ENCODE results near the gene DHX32. TPM values are rescaled to one million over a fixed set of nuclear protein-coding genes. Genes with fewer than 3 reads are reported as not detected.

DHX32 gene
- polyA plus RNA-seq, 2 donors, result 26.1 to 30.5 TPM

- H3K9me3 ChIP-seq (ENCODE audit: control insufficient read depth in 2 of 2, insufficient read depth in 1 of 2, low read depth in 1 of 2, low read length in 1 of 2), result peaks cover 0 to 2% of the 10 kb centered on the region in 2 donors
- H3K4me3 ChIP-seq (ENCODE audit: low read depth in 1 of 2, low read length in 2 of 2), result no peak overlapping the region
- 78 to 79% methylated on average over 10 to 11 of the region's 11 CpGs for WGBS, 2 donors
- no peak overlapping the region for H3K27ac ChIP-seq (ENCODE audit: low read depth in 2 of 2, low read length in 1 of 2)
- no peaks in the 10 kb centered on the region for H3K27me3 ChIP-seq (ENCODE audit: control insufficient read depth in 1 of 2, insufficient read depth in 2 of 2, low read length in 2 of 2)
- H3K4me1 ChIP-seq (ENCODE audit: control insufficient read depth in 2 of 2, insufficient read depth in 2 of 2, low read length in 1 of 2), result peaks cover 0 to 3% of the 10 kb centered on the region in 2 donors
- H3K36me3 ChIP-seq (ENCODE audit: control insufficient read depth in 2 of 2, insufficient read depth in 2 of 2, low read length in 1 of 2), result no peaks in the 10 kb centered on the region
Observed at GRCh38 chr10:125878957-125879835, 1.9 kb downstream of the DHX32 start.

- H3K27ac ChIP-seq (ENCODE audit: low read depth in 2 of 2, low read length in 1 of 2), result no peak overlapping the region
- peaks cover 0 to under 1% of the 10 kb centered on the region in 2 donors for H3K9me3 ChIP-seq (ENCODE audit: control insufficient read depth in 2 of 2, insufficient read depth in 1 of 2, low read depth in 1 of 2, low read length in 1 of 2)
- peaks cover 0 to 4% of the 10 kb centered on the region in 2 donors for H3K4me1 ChIP-seq (ENCODE audit: control insufficient read depth in 2 of 2, insufficient read depth in 2 of 2, low read length in 1 of 2)
- H3K36me3 ChIP-seq (ENCODE audit: control insufficient read depth in 2 of 2, insufficient read depth in 2 of 2, low read length in 1 of 2), result peaks cover 0 to 2% of the 10 kb centered on the region in 2 donors
- H3K27me3 ChIP-seq (ENCODE audit: control insufficient read depth in 1 of 2, insufficient read depth in 2 of 2, low read length in 2 of 2), result no peaks in the 10 kb centered on the region
- WGBS, 2 donors, result 63 to 78% methylated on average over 4 of the region's 4 CpGs
- H3K4me3 ChIP-seq (ENCODE audit: low read depth in 1 of 2, low read length in 2 of 2), result no peak overlapping the region
Observed at GRCh38 chr10:125871338-125871737, 9.8 kb downstream of the DHX32 start.

DNA sequence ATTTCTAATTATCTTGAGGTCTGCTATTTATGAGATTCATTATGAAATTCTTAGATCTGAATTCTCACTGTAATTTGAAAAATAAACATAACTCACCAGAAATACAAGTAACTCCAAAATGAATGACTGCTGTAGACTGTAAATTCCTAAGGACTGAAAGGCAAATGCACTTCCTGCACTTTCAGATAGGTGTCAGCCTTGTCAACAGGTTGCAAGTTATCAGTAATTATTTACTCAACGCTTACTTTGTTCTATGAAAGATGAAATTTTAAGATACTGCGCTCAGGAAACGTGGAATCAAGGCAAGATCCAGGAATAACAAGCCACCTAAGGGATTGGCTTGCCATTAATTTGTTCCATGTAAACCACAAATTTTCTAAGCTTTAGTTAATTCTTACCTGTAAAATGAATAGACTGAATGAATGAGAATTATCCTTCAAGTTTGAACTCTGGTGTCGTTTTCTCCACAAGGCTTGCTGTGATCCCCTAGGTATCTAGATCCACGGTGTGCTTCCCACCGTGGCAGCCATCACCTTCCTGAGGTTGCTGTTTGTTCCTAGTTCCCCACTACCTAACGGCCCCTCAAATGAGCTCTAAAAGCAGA, 12.6 kb downstream of the DHX32 start:
- Histone ChIP-seq H3K9me3 (ENCODE audit: control insufficient read depth in 2 of 2, insufficient read depth in 1 of 2, low read depth in 1 of 2, low read length in 1 of 2) (no peaks in the 10 kb centered on the region), H3K27me3 (ENCODE audit: control insufficient read depth in 1 of 2, insufficient read depth in 2 of 2, low read length in 2 of 2) (no peaks in the 10 kb centered on the region), H3K4me3 (ENCODE audit: low read depth in 1 of 2, low read length in 2 of 2) (no peak overlapping the region), H3K4me1 (ENCODE audit: control insufficient read depth in 2 of 2, insufficient read depth in 2 of 2, low read length in 1 of 2) (peaks cover 0 to 6% of the 10 kb centered on the region in 2 donors), H3K27ac (ENCODE audit: low read depth in 2 of 2, low read length in 1 of 2) (no peak overlapping the region), H3K36me3 (ENCODE audit: control insufficient read depth in 2 of 2, insufficient read depth in 2 of 2, low read length in 1 of 2) (peaks cover 5 to 9% of the 10 kb centered on the region in 2 donors)
- 55 to 59% methylated on average over 7 of the region's 7 CpGs for WGBS, 2 donors

- no peaks in the 10 kb centered on the region for H3K27me3 ChIP-seq (ENCODE audit: control insufficient read depth in 1 of 2, insufficient read depth in 2 of 2, low read length in 2 of 2)
- no peak overlapping the region for H3K4me3 ChIP-seq (ENCODE audit: low read depth in 1 of 2, low read length in 2 of 2)
- WGBS, 2 donors, result 89 to 91% methylated on average over 7 of the region's 7 CpGs
- H3K9me3 ChIP-seq (ENCODE audit: control insufficient read depth in 2 of 2, insufficient read depth in 1 of 2, low read depth in 1 of 2, low read length in 1 of 2), result no peaks in the 10 kb centered on the region
- H3K36me3 ChIP-seq (ENCODE audit: control insufficient read depth in 2 of 2, insufficient read depth in 2 of 2, low read length in 1 of 2), result peaks cover 5 to 9% of the 10 kb centered on the region in 2 donors
- H3K27ac ChIP-seq (ENCODE audit: low read depth in 2 of 2, low read length in 1 of 2), result peak overlapping the region in 1 of 2 donors; percentile 26
- peaks cover 0 to 6% of the 10 kb centered on the region in 2 donors for H3K4me1 ChIP-seq (ENCODE audit: control insufficient read depth in 2 of 2, insufficient read depth in 2 of 2, low read length in 1 of 2)
Observed at GRCh38 chr10:125866421-125867029, 14.6 kb downstream of the DHX32 start.

GRCh38 chr10:125865120-125865519, 16.0 kb downstream of the DHX32 start:
- H3K27me3 ChIP-seq (ENCODE audit: control insufficient read depth in 1 of 2, insufficient read depth in 2 of 2, low read length in 2 of 2), result no peaks in the 10 kb centered on the region
- no peak overlapping the region for H3K27ac ChIP-seq (ENCODE audit: low read depth in 2 of 2, low read length in 1 of 2)
- no peak overlapping the region for H3K4me3 ChIP-seq (ENCODE audit: low read depth in 1 of 2, low read length in 2 of 2)
- peaks cover 5 to 9% of the 10 kb centered on the region in 2 donors for H3K36me3 ChIP-seq (ENCODE audit: control insufficient read depth in 2 of 2, insufficient read depth in 2 of 2, low read length in 1 of 2)
- WGBS, 2 donors, result 84% methylated on average over 3 of the region's 3 CpGs
- H3K9me3 ChIP-seq (ENCODE audit: control insufficient read depth in 2 of 2, insufficient read depth in 1 of 2, low read depth in 1 of 2, low read length in 1 of 2), result no peaks in the 10 kb centered on the region
- peaks cover 0 to 6% of the 10 kb centered on the region in 2 donors for H3K4me1 ChIP-seq (ENCODE audit: control insufficient read depth in 2 of 2, insufficient read depth in 2 of 2, low read length in 1 of 2)

- WGBS, 2 donors, result 82 to 85% methylated on average over 4 of the region's 4 CpGs
- Histone ChIP-seq H3K36me3 (ENCODE audit: control insufficient read depth in 2 of 2, insufficient read depth in 2 of 2, low read length in 1 of 2) (peaks cover 5 to 6% of the 10 kb centered on the region in 2 donors), H3K27me3 (ENCODE audit: control insufficient read depth in 1 of 2, insufficient read depth in 2 of 2, low read length in 2 of 2) (no peaks in the 10 kb centered on the region), H3K27ac (ENCODE audit: low read depth in 2 of 2, low read length in 1 of 2) (no peak overlapping the region), H3K9me3 (ENCODE audit: control insufficient read depth in 2 of 2, insufficient read depth in 1 of 2, low read depth in 1 of 2, low read length in 1 of 2) (no peaks in the 10 kb centered on the region), H3K4me3 (ENCODE audit: low read depth in 1 of 2, low read length in 2 of 2) (no peak overlapping the region), H3K4me1 (ENCODE audit: control insufficient read depth in 2 of 2, insufficient read depth in 2 of 2, low read length in 1 of 2) (no peaks in the 10 kb centered on the region)
Observed at GRCh38 chr10:125859128-125859817, 21.8 kb downstream of the DHX32 start.

GRCh38 chr10:125857185-125857760, 23.8 kb downstream of the DHX32 start:
- Histone ChIP-seq H3K27ac (ENCODE audit: low read depth in 2 of 2, low read length in 1 of 2) (no peak overlapping the region), H3K36me3 (ENCODE audit: control insufficient read depth in 2 of 2, insufficient read depth in 2 of 2, low read length in 1 of 2) (peaks cover 2 to 6% of the 10 kb centered on the region in 2 donors), H3K4me1 (ENCODE audit: control insufficient read depth in 2 of 2, insufficient read depth in 2 of 2, low read length in 1 of 2) (no peaks in the 10 kb centered on the region), H3K27me3 (ENCODE audit: control insufficient read depth in 1 of 2, insufficient read depth in 2 of 2, low read length in 2 of 2) (no peaks in the 10 kb centered on the region), H3K4me3 (ENCODE audit: low read depth in 1 of 2, low read length in 2 of 2) (no peak overlapping the region), H3K9me3 (ENCODE audit: control insufficient read depth in 2 of 2, insufficient read depth in 1 of 2, low read depth in 1 of 2, low read length in 1 of 2) (no peaks in the 10 kb centered on the region)
- 78 to 81% methylated on average over 2 of the region's 2 CpGs for WGBS, 2 donors

DNA sequence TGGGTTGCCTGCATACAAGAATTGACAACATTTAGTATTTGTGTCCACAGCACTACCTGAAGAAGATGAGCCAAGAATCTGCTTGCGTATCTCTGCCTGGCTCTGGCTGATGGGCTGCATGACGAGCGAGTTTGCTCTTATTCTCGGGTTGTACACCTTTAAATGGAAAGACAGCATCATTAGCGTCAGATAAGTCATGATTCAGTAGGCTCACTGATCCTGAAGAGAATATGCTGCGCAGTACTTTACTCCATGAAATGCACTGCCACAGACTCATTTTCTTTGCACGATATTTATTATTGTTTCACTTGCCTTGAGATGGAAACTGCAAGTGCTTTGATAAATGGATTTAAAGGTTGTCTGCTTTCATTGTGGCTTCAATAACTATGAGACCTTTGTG, 28.6 kb downstream of the DHX32 start:
- 95 to 98% methylated on average over 7 of the region's 7 CpGs for WGBS, 2 donors
- H3K9me3 ChIP-seq (ENCODE audit: control insufficient read depth in 2 of 2, insufficient read depth in 1 of 2, low read depth in 1 of 2, low read length in 1 of 2), result no peaks in the 10 kb centered on the region

More for the DNA sequence above, 28.6 kb downstream of the DHX32 start:
- peaks cover 9 to 13% of the 10 kb centered on the region in 2 donors for H3K36me3 ChIP-seq (ENCODE audit: control insufficient read depth in 2 of 2, insufficient read depth in 2 of 2, low read length in 1 of 2)
- H3K27me3 ChIP-seq (ENCODE audit: control insufficient read depth in 1 of 2, insufficient read depth in 2 of 2, low read length in 2 of 2), result no peaks in the 10 kb centered on the region
- H3K4me1 ChIP-seq (ENCODE audit: control insufficient read depth in 2 of 2, insufficient read depth in 2 of 2, low read length in 1 of 2), result no peaks in the 10 kb centered on the region
- no peak overlapping the region for H3K4me3 ChIP-seq (ENCODE audit: low read depth in 1 of 2, low read length in 2 of 2)
- no peak overlapping the region for H3K27ac ChIP-seq (ENCODE audit: low read depth in 2 of 2, low read length in 1 of 2)

All from esophagus (tissue), 2 donors.